Tibial nerve (tissue), 4 donors: ENCODE results near the gene PLEKHG4B. TPM values are rescaled to one million over a fixed set of nuclear protein-coding genes. Genes with fewer than 3 reads are reported as not detected.

ENCODE experiments used
- DNase-seq, 2 donors: peaks; one replicate each; pipeline ENCODE4 v3.0.0-alpha.2; 2019; ENCODE audit warnings: low spot score in 2 of 2
- H3K27ac ChIP-seq, 4 donors: fragments of 200-600 bp; sonication (generic) in 3 of 4; one replicate each; pipeline ENCODE4 v1.5.1; 2017 to 2019; ENCODE audit warnings: mild to moderate bottlenecking in 1 of 4
- H3K27me3 ChIP-seq, 2 donors: fragments of 200-600 bp; sonication (generic) in 1 of 2; one replicate each; pipeline versions ENCODE4 v1.5.1 to v1.6.0; 2017 to 2019
- H3K36me3 ChIP-seq, 3 donors: fragments of 200-600 bp; sonication (generic); one replicate each; pipeline ENCODE4 v1.5.1; 2018 to 2019
- H3K4me1 ChIP-seq, 4 donors: fragments of 200-600 bp; sonication (generic) in 3 of 4; one replicate each; pipeline ENCODE4 v1.5.1; 2017 to 2019
- H3K4me3 ChIP-seq, 4 donors: fragments of 200-600 bp; sonication (generic) in 3 of 4; one replicate each; pipeline ENCODE4 v1.5.1; 2017 to 2019; ENCODE audit warnings: mild to moderate bottlenecking in 1 of 4, moderate library complexity in 1 of 4
- H3K9me3 ChIP-seq, 4 donors: fragments of 200-600 bp; sonication (generic) in 3 of 4; one replicate each; pipeline ENCODE4 v1.5.1; 2017 to 2019
- CTCF ChIP-seq, 5 experiments: fragments of 200-600 bp in 3 of 5; fragments of 450-650 bp in 2 of 5; sonication (generic) in 3 of 5; IDR thresholded peaks; one replicate each; pipeline ENCODE4 v1.5.1; 2016 to 2019; ENCODE audit warnings: antibody characterized with exemption in 5 of 5, mild to moderate bottlenecking in 3 of 5, moderate library complexity in 2 of 5
- EP300 ChIP-seq, 2 donors: sonication (generic); formaldehyde crosslinking; IDR thresholded peaks; one replicate each; pipeline ENCODE4 v1.6.1; 2017; ENCODE audit warnings: antibody characterized with exemption in 2 of 2, mild to moderate bottlenecking in 1 of 2
- POLR2A ChIP-seq, 2 donors: fragments of 450-650 bp; IDR thresholded peaks; one replicate each; pipeline ENCODE4 v1.6.1; 2017; ENCODE audit warnings: antibody characterized with exemption in 2 of 2, mild to moderate bottlenecking in 2 of 2, moderate library complexity in 2 of 2
- WGBS, 2 donors: methylation state at CpG; one replicate each; pipeline ENCODE4 v1.1.5; 2018; 5-methylcytosine and 5-hydroxymethylcytosine counted together
- total RNA-seq, 4 donors: library from RNA; depleted of rRNA; stranded (reverse); fragments of >200 nt; gene quantifications; one replicate each; pipeline ENCODE4 v1.1.0, GENCODE V29; 2016

PLEKHG4B gene
- total RNA-seq, 4 donors from 2014 or later: under 0.01 to 0.42 (median 0.26) TPM

GRCh38 chr5:129820-130219, 37.9 kb downstream of the PLEKHG4B start:
- Histone ChIP-seq H3K36me3 (no peaks in the 10 kb centered on the region), H3K4me1 (no peaks in the 10 kb centered on the region), H3K9me3 (peaks cover 0 to 17% (median 2%) of the 10 kb centered on the region in 4 donors), H3K27me3 (no peaks in the 10 kb centered on the region), H3K4me3 (no peak overlapping the region), H3K27ac (no peak overlapping the region)
- DNase-seq: no peak
- TF ChIP-seq EP300 (IDR thresholded peaks at IDR 0.05): no peak

GRCh38 chr5:130601-131131, 38.7 kb downstream of the PLEKHG4B start:
- no peak for DNase-seq
- TF ChIP-seq CTCF (IDR thresholded peaks at IDR 0.05): no peak
- no peak for TF ChIP-seq POLR2A (IDR thresholded peaks at IDR 0.05)
- no peaks in the 10 kb centered on the region for H3K36me3 ChIP-seq
- no peaks in the 10 kb centered on the region for H3K4me1 ChIP-seq
- no peak overlapping the region for H3K4me3 ChIP-seq
- no peaks in the 10 kb centered on the region for H3K27me3 ChIP-seq
- WGBS, 2 donors: 36 to 39% methylated on average over 4 of the region's 4 CpGs
- H3K27ac ChIP-seq: no peak overlapping the region
- peaks cover 0 to 13% (median 2%) of the 10 kb centered on the region in 4 donors for H3K9me3 ChIP-seq

- TF ChIP-seq EP300 (IDR thresholded peaks at IDR 0.05) (no peak), CTCF (IDR thresholded peaks at IDR 0.05) (no peak), POLR2A (IDR thresholded peaks at IDR 0.05) (no peak)
- peaks cover 0 to 5% (median 0%) of the 10 kb centered on the region in 4 donors for H3K9me3 ChIP-seq
- H3K27ac ChIP-seq: no peak overlapping the region
- no peaks in the 10 kb centered on the region for H3K27me3 ChIP-seq
- H3K4me1 ChIP-seq: no peaks in the 10 kb centered on the region
- WGBS, 2 donors: 77% methylated on average over 5 of the region's 5 CpGs
- no peak overlapping the region for H3K4me3 ChIP-seq
- H3K36me3 ChIP-seq: no peaks in the 10 kb centered on the region
- no peak for DNase-seq
Observed at GRCh38 chr5:136901-137300, 44.9 kb downstream of the PLEKHG4B start.

- Histone ChIP-seq H3K36me3 (no peaks in the 10 kb centered on the region), H3K27me3 (no peaks in the 10 kb centered on the region), H3K4me3 (no peak overlapping the region), H3K4me1 (no peaks in the 10 kb centered on the region), H3K27ac (no peak overlapping the region), H3K9me3 (peaks cover 0 to 5% (median 0%) of the 10 kb centered on the region in 4 donors)
- TF ChIP-seq EP300 (IDR thresholded peaks at IDR 0.05) (no peak), POLR2A (IDR thresholded peaks at IDR 0.05) (no peak), CTCF (IDR thresholded peaks at IDR 0.05) (no peak)
- DNase-seq: no peak
- WGBS, 2 donors: 81 to 89% methylated on average over 15 of the region's 15 CpGs
Observed at GRCh38 chr5:137741-138140, 45.8 kb downstream of the PLEKHG4B start.

- WGBS, 2 donors: 76% methylated on average over 12 of the region's 12 CpGs
- H3K27me3 ChIP-seq: no peaks in the 10 kb centered on the region
- no peaks in the 10 kb centered on the region for H3K4me1 ChIP-seq
- H3K36me3 ChIP-seq: no peaks in the 10 kb centered on the region
- DNase-seq: no peak
- H3K9me3 ChIP-seq: peaks cover 0 to 5% (median 0%) of the 10 kb centered on the region in 4 donors
- H3K4me3 ChIP-seq: no peak overlapping the region
- H3K27ac ChIP-seq: no peak overlapping the region
- TF ChIP-seq CTCF (IDR thresholded peaks at IDR 0.05): no peak
- no peak for TF ChIP-seq EP300 (IDR thresholded peaks at IDR 0.05)
- TF ChIP-seq POLR2A (IDR thresholded peaks at IDR 0.05): no peak
Observed at GRCh38 chr5:138936-139335, 47.0 kb downstream of the PLEKHG4B start.
